Measurements from ENCODE around the gene TSSK1B.
"Not testable (repeated sequence)": the region's sequence is repeated elsewhere in the genome, so short reads cannot be mapped to it uniquely, and the experiment has no call there.

Gene TSSK1B, protein sequence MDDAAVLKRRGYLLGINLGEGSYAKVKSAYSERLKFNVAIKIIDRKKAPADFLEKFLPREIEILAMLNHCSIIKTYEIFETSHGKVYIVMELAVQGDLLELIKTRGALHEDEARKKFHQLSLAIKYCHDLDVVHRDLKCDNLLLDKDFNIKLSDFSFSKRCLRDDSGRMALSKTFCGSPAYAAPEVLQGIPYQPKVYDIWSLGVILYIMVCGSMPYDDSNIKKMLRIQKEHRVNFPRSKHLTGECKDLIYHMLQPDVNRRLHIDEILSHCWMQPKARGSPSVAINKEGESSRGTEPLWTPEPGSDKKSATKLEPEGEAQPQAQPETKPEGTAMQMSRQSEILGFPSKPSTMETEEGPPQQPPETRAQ

DNA sequence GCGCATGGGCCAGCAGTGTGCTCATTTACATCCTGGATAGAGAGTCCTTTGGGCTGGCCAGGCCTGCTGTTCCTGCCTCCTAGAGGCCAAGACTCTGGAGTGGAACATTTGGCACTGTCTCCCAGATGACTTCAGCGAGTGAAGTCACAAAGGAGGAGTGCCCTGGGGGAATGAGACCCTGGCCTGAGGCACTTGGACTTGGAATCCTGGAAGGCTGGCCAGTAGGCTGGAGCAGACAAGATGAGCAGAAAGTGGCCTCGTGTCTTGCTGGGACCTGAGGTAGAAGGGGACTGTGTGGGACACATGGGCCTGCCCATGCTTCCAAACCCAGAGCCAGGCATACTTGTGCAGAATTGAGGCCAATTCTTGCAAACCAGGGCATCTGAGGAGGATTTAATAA lies at the start of gene TSSK1B:
Gene TSSK1B, minus strand, starts transcription at position 101 of the 400 bp plus-strand sequence. CDS start 150 bp downstream, outside the sequence.
- no peak for DNase-seq

DNA sequence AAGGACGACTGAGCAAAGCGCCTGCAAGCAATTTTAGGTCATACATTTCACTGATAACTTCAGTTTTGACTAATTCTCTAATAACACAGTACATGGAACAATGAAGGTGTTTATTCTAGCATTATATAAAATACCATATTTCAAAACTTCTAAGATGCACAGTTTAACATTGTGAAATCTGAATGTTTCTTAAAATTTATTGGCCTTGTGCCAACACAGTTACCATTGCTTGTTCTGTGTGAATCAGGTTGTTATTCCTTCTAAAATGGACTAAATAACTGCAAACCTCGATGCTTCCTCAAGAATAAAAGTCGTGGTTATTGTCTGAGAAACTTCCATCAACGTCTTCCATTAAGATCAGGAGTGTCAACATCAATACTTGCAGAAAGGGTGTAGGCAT lies 45.5 kb upstream of the TSSK1B start:
- DNase-seq = no peak

DNA sequence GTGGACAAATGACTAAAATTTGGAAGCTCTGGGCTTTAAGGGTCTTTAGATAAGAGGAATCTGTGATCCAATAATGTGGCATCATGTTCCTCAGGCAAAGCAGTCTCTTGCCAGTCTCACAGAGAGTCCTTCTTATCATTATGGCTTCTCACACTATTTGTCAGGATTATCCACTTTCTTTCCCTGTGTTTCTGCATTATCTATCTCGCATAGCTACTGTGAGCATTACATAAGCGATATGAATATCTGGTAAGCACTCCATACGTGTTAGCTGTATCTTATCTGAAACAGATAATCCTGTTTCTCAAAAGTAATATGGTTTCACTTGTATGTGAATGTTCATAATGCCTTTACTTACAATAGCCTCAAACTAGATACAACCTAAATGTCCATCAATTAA lies 43.9 kb upstream of the TSSK1B start:
- DNase-seq = no peak

DNA sequence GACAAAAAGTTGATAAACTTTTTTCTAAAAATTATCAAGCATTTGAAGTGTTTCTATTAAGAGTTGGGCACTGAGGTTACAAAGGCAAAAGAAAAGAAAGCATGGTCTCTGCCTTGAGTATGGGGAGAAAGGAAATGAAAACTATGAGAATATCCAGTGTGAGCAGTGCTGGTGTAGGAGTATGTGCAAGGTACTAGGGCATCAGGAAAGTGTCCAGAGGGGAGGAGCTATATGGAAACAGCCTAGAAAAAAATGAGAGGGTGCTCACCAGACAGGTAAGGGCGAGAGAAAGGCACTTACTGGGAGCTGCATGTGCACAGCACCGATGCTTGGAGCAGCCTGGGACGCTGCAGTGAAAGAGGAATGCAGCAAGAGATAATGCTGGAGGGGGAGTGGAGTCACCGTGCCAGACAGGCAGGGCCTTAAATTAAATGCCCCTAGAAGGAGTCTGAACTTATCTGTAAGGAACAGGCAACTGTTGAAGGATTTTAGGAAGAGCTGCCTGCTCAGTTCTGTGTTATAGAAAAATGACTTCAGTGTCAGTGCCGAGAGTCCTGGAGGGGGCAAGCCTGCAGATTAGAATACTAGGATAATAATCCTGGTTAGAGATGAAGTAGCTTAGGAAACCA lies 39.4 kb upstream of the TSSK1B start:
- DNase-seq = no peak

DNA sequence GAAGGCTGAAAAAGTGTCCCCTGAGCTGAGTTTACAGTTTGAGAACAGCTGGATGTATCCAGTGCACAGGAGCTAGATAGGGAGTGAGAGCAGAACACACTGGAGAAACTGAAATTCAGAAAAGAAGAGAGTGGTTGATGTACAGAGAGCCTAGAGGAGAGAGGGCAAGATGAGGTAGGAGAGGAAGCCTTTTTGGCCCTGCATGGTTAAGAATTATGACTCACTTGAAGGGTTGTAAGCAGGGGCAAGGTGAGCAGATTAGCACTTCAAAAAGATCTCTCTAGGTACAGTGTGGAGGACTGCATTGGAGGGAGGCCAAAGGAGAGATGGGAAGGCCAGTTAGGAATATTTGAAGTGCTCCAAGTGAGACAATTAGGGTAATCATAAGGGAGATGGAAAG lies 28.2 kb upstream of the TSSK1B start:
- no peak for DNase-seq

DNA sequence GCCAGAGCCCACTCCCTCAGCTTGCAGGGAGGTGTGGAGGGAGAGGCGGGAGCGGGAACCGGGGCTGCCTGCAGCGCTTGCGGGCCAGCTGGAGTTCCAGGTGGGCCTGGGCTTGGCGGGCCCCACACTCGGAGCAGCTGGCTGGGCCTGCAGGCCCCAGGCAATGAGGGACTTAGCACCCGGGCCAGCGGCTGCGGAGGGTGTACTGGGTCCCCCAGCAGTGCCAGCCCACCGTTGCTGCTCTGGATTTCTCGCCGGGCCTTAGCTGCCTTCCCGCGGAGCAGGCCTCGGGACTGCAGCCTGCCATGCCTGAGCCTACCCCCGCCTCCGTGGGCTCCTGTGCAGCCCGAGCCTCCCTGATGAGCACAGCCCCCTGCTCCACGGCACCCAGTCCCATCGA lies 22.3 kb upstream of the TSSK1B start:
- DNase-seq = not testable (repeated sequence)

DNA sequence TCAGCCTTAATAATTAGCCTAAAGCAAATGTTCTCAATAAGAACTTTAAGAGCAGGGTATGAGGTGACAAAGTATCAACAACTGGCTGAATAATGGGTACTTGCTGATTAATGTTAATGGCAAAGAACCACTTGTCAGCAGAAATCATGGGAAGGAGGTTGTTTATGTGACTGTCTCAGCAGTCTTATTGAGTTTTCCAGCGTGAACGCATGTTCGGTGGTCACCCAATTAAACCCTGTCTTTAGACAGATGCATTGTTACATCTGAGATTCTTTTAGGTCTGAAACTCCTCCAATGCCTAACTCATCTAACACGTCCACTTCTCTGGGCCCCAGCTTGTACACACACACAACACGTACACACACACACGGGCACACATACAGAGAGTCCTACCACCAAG lies 18.2 kb upstream of the TSSK1B start:
- no peak for DNase-seq

DNA sequence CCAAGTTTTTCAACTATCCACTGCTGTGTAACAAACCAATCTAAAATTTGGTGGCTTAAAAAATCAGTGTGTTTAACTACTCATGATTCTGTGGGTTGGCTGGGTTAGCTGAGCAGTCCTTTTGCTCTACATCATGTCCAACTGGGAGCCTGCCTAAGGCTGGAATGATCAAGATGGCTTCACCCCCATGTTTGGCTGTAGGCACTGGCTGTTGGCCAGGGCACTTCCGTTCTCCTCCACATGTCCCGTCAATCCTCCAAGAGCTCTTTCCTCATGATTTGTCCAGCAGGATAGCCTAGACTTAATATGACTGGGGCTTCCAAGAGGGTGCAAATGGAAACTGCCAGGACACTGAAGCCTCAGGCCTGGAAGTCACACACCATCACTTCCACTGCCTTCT lies 17.0 kb upstream of the TSSK1B start:
- DNase-seq = no peak

DNA sequence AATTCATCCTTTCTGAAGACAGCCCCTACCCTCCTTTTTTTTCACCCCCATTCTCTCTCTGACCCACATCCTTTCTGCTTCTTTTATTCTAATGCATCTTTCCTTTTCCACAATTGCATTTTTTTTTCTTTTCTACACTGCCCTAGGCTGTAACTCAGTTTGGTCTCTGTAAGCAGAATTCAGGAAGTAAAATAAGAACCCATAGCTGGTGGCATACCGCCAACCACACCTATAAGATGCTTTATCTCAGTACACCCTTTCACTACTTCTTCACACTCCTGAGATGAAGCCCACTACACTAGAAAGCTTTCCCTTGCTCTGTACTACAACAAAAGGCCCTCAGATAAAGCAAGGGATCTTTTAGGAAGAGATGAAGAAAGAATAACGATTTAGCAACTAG lies 16.1 kb upstream of the TSSK1B start:
- DNase-seq = no peak

DNA sequence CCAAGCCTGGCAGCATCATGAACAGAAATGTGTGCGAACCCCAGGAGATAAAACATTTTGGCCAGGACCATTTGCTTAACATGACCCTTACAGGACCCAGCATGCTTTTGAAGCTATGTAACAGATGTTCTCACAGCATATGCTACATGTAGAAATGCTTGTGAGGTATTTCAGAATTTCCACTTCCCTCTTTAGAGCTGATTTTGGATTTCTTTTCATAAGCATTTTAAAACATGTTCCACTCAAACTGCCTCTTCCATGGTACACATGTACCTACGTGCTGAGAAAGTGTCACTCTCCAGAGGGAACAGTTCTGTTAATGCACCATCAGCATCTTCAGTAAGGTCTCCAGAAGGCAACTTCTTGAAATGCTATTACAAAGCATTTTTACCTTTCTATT lies 15.7 kb upstream of the TSSK1B start:
- DNase-seq = no peak

DNA sequence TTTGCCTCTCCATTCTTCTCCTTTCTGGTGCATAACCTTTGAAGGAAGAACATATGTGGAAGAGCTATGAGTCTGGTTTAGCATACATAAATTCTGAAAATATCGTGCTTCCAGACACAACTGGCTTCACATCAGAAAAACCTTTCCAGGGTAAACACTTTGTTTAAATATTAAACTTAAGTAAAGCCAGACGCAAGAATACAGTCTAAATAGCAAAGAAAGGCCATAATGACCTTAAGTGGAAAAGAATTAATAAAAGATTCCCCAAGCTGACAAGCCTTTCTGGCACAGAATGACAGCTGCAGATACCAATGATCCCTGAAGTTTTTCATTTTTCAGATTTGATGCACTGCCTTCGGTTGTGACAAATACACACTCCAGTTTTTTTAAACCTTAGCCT lies 13.5 kb upstream of the TSSK1B start:
- DNase-seq = no peak

DNA sequence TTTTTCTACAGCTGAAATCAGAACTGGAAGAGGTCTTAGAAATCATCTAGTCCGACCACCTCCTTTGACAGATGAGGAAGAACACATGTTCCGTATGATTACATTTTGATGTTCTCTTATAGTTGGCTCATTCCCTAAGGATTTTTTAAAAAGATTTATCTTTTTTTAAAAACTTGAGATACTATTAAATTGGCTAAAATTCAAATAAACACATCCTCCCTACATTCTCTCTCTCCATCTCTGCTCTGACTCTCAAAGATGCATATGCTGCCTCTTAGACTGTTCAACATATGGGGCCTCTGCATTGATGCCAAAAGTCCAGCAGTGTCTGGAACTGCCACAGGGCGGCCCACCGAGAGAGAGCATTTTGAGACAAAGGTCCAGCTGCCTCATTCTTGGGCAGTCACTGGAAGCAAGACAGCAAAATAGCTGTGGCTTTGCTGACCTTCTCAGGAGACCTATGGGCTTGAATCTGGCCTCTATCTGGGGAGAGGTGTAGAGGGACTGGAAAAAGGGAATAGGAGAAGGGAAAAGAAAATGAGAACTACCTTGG lies 12.8 kb upstream of the TSSK1B start:
- DNase-seq = no peak

DNA sequence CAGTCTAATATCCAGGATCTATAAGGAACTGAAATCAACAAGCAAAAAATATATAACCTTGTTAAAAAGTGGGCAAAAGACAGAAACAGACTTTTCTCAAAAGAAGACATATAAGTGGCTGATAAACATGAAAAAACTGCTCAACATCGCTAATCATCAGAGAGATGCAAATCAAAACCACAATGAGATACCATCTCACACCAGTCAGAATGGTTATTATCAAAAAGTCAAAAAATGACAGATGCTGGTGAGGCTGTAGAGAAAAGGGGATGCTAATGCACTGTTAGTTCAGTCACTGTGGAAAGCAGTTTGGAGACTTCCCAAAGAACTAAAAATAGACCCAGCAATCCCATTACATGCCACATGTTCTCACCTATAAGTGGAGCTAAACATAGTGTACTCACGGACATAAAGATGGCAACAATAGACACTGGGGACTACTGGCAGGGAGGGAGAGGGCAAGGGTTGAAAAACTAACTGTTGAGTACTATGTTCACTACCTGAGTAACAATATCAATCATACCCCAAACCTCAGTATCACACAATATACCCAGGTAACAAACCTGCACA lies 11.7 kb upstream of the TSSK1B start:
- no peak for DNase-seq

DNA sequence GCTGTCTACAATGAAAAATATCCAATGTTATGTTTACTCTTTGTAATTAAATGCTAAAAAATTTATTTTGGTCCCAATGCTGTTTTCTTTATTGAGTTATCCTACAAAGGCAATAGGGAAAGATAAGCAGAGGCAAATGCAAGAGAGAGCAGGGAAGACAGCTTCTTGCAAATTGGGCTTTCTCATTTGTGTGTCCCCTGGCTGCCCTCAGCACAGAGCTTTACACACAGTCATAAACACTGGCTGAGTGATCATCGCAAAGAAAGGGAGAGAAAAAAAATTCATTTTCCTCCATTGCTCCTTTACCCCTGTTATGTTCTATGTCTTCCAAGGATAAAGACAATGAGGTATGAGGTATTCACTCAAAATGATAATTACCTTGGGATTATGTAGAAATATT lies 2.3 kb upstream of the TSSK1B start:
- DNase-seq = no peak

DNA sequence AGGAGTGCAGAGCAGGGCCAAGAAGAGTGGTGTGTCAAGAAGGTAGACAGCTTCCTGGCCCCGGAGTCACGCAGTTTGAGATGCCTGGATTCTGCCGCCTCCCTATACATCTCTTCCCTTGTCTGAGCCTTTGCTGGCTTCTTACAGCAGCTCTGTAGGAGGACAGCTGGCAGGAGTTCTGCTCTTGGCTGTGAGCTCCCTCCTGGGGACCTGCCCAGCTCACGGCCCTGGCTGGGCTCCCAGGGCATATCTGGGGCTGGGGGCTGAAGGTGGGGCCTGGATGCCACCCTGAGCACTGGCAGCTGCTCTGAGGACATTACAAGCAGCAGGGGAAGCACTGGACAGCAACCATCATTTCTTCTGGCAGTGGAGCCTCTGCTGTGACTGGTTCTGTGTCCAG lies 786 bp upstream of the TSSK1B start:
- DNase-seq = no peak

DNA sequence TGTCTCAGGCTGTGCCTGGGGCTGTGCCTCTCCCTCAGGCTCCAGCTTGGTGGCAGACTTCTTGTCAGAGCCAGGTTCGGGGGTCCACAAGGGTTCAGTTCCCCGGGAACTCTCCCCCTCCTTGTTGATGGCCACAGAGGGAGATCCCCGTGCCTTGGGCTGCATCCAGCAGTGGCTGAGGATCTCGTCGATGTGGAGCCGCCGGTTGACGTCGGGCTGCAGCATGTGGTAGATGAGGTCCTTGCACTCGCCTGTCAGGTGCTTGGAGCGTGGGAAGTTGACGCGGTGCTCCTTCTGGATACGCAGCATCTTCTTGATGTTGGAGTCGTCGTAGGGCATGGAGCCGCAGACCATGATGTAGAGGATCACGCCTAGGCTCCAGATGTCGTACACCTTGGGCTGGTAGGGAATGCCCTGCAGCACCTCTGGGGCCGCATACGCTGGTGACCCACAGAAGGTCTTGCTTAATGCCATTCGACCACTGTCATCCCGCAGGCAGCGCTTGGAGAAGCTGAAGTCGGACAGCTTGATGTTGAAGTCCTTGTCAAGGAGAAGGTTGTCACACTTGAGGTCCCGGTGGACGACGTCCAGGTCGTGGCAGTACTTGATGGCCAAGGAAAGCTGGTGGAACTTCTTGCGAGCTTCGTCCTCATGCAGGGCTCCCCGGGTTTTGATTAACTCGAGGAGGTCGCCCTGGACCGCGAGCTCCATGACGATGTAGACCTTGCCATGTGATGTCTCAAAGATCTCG lies 752 bp downstream of the TSSK1B start:
- no peak for DNase-seq

DNA sequence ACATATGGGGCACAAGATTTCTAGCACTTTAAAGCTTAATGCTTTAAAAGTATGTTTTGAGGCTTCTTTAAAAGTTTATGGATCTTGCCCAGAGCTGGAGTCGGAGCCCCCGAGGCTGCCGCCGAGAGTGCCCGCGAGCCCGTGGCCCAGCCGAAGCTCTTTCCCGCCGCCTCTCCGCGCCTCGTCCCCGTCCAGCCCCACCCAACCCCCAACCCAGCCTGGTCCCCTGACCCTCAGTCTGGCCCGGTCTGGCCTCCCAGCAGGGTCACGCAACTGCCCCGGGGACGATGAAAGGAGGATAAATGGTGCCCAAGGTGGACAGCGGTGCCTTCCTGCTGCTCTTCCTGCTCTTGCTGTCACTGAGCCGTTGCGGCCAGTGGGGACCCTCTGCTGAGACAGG lies 1.7 kb downstream of the TSSK1B start:
- DNase-seq = no peak

DNA sequence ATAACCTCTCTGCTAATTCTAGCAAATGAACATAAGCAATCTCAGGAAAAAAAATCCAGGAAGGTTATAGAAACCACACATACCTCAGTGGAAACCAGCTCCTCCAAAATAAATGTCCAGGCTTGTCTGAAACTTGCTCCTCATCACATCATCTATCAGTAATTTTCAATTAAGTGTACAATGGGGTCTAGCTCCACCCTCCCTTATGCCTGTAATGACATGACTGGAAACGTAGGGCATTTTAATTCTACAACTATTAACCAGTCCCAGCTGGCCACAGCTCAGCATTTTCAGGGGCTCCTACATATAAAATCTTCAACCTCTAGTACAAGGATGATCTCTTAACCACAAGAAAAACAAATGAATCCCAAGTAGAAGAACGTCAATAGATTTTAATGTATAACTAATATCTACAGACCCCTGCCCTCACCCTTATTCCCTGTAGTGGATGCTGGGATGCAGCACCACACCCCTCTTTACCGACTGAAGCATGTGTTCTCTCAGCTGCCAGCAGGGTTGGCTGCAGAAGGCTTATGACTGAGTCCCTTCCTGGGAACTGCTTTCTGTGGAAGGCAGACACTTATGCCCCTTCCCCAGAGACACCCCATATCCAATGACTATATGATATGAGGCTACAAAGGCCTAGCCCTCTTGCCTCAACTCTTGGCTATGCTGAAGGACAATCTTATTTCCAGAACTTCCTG lies 6.8 kb downstream of the TSSK1B start:
- no peak for DNase-seq

DNA sequence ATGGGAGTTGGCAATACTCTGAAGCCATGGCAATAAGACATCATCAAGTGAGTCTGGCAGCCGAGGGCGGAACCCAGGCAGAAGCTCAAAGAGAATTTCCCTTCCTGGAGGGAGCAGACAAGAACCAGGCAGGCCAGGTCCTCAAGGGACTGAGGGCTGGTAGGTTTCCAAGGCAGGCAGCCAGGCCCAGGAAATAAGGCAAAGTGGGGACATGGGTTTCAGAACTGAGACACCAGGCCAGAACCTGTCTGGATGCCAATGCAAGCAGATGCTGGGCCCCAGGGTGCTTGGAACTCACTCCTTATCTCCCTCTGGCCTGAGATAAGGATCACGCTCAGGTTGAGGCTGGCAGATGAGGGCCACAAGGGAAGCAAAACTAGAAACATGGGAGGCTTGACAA lies 8.9 kb downstream of the TSSK1B start:
- DNase-seq = no peak

DNA sequence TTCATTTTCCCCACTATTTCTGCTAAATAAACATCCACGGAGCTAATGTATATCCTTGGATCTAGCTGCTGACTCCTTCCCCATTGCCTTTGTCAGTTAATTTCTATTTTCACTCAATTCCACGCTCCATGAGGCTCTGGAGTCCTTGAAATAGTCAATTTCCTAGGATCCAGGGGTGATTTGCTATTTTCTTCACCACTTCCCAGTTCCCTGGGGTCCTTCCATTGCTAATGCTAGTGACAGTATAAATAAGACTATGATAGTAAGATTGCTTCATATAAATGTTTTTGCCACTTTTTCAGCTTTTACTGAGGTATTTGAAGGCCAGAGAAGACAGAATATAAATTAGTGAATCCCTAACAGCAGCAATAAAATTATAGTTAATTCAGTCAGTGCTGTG lies 13.1 kb downstream of the TSSK1B start:
- no peak for DNase-seq

DNA sequence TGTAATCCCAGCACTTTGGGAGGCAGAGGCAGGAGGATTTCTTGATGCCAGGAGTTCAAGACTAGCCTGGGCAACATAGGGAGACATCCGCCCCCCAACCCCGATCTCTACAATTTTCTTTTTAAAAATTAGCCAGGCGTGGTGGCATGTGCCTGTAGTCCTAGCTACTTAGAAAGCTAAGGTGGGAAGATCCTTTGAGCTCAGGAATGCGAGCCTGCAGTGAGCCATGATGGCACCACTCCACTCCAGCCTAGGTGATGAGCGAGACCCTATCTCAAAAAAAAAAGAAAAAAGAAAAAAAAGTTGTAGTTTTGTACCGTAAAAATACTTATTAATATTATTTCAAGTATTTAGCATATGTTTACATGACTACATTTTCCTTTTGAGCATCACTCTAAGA lies 29.3 kb downstream of the TSSK1B start:
- no peak for DNase-seq

DNA sequence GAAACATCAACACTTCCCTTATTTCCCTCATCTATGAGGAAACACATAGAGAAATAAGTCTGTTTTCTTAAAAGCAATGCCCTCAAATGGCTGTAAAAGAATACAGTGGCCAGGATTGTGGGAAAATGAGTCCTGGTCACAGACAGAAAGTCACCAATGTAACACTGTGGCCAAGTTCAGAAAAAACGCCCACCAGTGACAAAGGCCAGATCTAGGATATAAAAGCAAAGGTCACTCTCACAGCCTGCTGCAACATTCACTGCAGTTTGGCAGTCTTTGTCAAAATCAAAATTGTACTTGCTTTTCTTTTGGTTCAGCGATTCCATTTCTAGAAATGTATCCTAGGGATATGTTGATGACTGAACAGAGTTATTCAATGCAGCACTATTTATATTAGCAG lies 30.5 kb downstream of the TSSK1B start:
- no peak for DNase-seq

DNA sequence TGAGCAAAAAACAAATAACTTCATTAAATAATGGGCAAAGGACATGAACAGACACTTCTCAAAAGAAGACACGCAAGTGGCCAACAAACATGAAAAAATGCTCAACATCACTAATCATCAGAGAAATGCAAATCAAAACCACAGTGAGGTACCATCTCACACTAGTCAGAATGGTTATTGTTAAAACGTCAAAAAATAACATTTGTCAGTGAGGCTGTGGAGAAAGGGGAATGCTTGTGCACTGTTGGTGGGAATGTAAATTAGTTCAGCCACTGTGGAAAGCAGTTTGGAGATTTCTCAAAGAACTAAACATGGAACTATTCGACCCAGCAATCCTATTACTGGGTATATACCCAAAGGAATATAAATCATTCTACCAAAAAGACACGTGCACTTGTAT lies 36.8 kb downstream of the TSSK1B start:
- not testable (repeated sequence) for DNase-seq

All from activated CD8-positive, alpha-beta memory T cell treated with anti-CD3 and anti-CD28 coated beads for 24 hours (primary cell).